ENCODE results near the gene HCRT. TPM values are rescaled to one million over a fixed set of nuclear protein-coding genes. Genes with fewer than 3 reads are reported as not detected.
"Not testable (repeated sequence)": the region's sequence is repeated elsewhere in the genome, so short reads cannot be mapped to it uniquely, and the experiment has no call there.

HCRT gene
- total RNA-seq, 1 donor from 2014 or later: not detected

GRCh38 chr17:42200706-42201457, 15.6 kb upstream of the HCRT start:
- intact Hi-C loops (cut with DNase I): no loop called here
- DNase-seq (ENCODE audit: missing footprints) (peak; percentile 84), ATAC-seq (peak; percentile 92)

GRCh38 chr17:42199416-42200011, 14.3 kb upstream of the HCRT start:
- intact Hi-C loops (cut with DNase I): no loop called here
- no peak for ATAC-seq
- no peak for DNase-seq (ENCODE audit: missing footprints)

- no peak for ATAC-seq
These were observed 13.6 kb upstream of the HCRT start for GRCh38 chr17:42198897-42199296.

GRCh38 chr17:42197564-42198156, 12.4 kb upstream of the HCRT start:
- DNase-seq (ENCODE audit: missing footprints) (no peak), ATAC-seq (no peak)
- intact Hi-C loops (cut with DNase I): no loop called here

More at GRCh38 chr17:42198897-42199296, 13.6 kb upstream of the HCRT start:
- intact Hi-C loops (cut with DNase I): no loop called here
- DNase-seq (ENCODE audit: missing footprints): no peak

GRCh38 chr17:42193969-42194899, 9.0 kb upstream of the HCRT start, which contains the start of gene GHDC:
TSS of gene GHDC (minus strand) at chr17:42194494. CDS start at chr17:42193581, 913 bp downstream.
- intact Hi-C loops (cut with DNase I): no loop called here
- DNase-seq (ENCODE audit: missing footprints) (peak; percentile 91), ATAC-seq (peak; percentile 91)

- ATAC-seq: no peak
- no peak for DNase-seq (ENCODE audit: missing footprints)
- intact Hi-C loops (cut with DNase I): no loop called here
These were observed 8.1 kb upstream of the HCRT start for GRCh38 chr17:42193216-42193968.

GRCh38 chr17:42192189-42193126, 7.2 kb upstream of the HCRT start:
- intact Hi-C loops (cut with DNase I): no loop called here
- ATAC-seq (no peak), DNase-seq (ENCODE audit: missing footprints) (no peak)

GRCh38 chr17:42191275-42191608, 6.0 kb upstream of the HCRT start:
- ATAC-seq (no peak), DNase-seq (ENCODE audit: missing footprints) (no peak)
- intact Hi-C loops (cut with DNase I): no loop called here

GRCh38 chr17:42190491-42191274, 5.4 kb upstream of the HCRT start:
- DNase-seq (ENCODE audit: missing footprints) (no peak), ATAC-seq (no peak)
- intact Hi-C loops (cut with DNase I): no loop called here

GRCh38 chr17:42189651-42189965, 4.4 kb upstream of the HCRT start:
- DNase-seq (ENCODE audit: missing footprints) (no peak), ATAC-seq (no peak)
- intact Hi-C loops (cut with DNase I): loop anchor here (10.0 kb wide), 1 partner anchor 335 kb away; no protein-coding TSS in a partner anchor

GRCh38 chr17:42188749-42189650, 3.7 kb upstream of the HCRT start:
- intact Hi-C loops (cut with DNase I): loop anchor here (10.0 kb wide), 1 partner anchor 336 kb away; no protein-coding TSS in a partner anchor
- DNase-seq (ENCODE audit: missing footprints) (no peak), ATAC-seq (no peak)

- peak; percentile 8 for DNase-seq (ENCODE audit: missing footprints)
- no peak for ATAC-seq
- intact Hi-C loops (cut with DNase I): loop anchor here (10.0 kb wide), 1 partner anchor 337 kb away; no protein-coding TSS in a partner anchor
These were observed 2.6 kb upstream of the HCRT start for GRCh38 chr17:42187833-42188232.

GRCh38 chr17:42186191-42186590, 939 bp upstream of the HCRT start:
- ATAC-seq; DNase-seq (ENCODE audit: missing footprints): not testable (repeated sequence)
- intact Hi-C loops (cut with DNase I): loop anchor here (10.0 kb wide), 1 partner anchor 339 kb away; no protein-coding TSS in a partner anchor

- no peak for DNase-seq (ENCODE audit: missing footprints)
- intact Hi-C loops (cut with DNase I): loop anchor here (10.0 kb wide), 1 partner anchor 339 kb away; no protein-coding TSS in a partner anchor
- no peak for ATAC-seq
These were observed 324 bp upstream of the HCRT start for GRCh38 chr17:42185621-42185930.

Data from Right ventricle myocardium inferior (tissue), 1 donor.